ENCODE data around the gene CTSH. TPM values are rescaled to one million over a fixed set of nuclear protein-coding genes. Genes with fewer than 3 reads are reported as not detected.

Gene CTSH
- polyA plus RNA-seq, 1 experiment, result 30.9 TPM

DNA sequence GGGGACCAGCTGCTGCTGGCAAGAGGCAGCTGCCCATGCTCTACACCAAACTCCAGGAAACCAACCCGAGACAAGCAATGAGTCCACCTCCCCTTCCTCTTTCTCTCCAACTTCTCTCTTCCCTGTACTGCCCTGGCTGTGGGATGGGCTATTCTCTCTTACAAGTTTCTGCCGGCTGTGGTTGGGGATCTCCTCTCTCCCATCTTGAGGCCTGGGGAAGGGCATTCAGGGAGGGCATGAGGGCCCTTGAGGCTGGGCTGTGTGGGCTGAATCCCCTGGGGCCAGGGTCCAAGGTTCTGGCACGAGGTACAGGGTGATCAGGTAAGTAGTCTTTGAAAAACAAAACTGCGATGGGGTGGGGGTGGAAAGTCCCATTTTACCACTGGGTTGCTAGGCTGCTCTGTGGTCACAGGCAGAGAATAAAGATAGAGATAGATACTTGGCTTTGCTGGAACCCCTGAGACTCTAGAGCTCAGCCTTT, 32.3 kb upstream of the CTSH start:
- no peak for TF ChIP-seq CTCF (IDR thresholded peaks at IDR 0.05; ENCODE audit: insufficient read depth, low read depth, low read length)
- CTCF ChIA-PET, result interaction anchor here (1.5 kb wide), 1 partner anchor 105 kb away, joined by 3 read pairs; the partner anchor contains the start of gene MORF4L1

DNA sequence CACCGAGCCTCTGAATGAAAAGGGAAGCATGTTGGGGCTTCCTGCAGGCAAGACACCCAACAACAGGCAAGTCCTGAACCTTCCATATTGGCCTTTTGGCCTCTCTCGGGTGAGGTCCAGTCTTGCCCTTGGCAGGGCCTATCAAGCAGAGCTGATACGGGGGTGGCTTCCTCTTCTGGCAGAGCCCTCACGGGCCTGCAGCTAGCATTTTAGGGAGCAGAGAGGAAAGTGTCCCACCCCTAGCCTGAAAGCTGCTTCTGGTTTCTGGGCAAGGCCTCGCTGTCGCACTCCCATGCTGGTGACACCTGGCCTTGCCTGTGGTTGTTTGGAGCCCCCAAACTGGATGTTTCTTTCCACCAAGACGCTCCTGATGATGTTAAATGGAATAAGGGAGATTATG, 31.8 kb upstream of the CTSH start:
- no peaks in the 10 kb centered on the region for H3K36me3 ChIP-seq (ENCODE audit: control insufficient read depth, insufficient read depth, low read length)
- H3K4me3 ChIP-seq (ENCODE audit: low read depth, low read length), result no peak overlapping the region
- CTCF ChIA-PET, result no interaction called here
- no peak for TF ChIP-seq CTCF (IDR thresholded peaks at IDR 0.05; ENCODE audit: insufficient read depth, low read depth, low read length)
- POLR2A ChIA-PET, result no interaction called here
- no peak for DNase-seq (ENCODE audit: low read depth)
- no peaks in the 10 kb centered on the region; the same call in 1 of the 2 replicates for H3K27me3 ChIP-seq (ENCODE audit: control insufficient read depth, insufficient read depth, low read length)

More for the DNA sequence above, 32.3 kb upstream of the CTSH start:
- no peaks in the 10 kb centered on the region; the same call in 1 of the 2 replicates for H3K27me3 ChIP-seq (ENCODE audit: control insufficient read depth, insufficient read depth, low read length)
- POLR2A ChIA-PET, result no interaction called here
- H3K36me3 ChIP-seq (ENCODE audit: control insufficient read depth, insufficient read depth, low read length), result no peaks in the 10 kb centered on the region
- H3K4me3 ChIP-seq (ENCODE audit: low read depth, low read length), result no peak overlapping the region
- no peak for DNase-seq (ENCODE audit: low read depth)

DNA sequence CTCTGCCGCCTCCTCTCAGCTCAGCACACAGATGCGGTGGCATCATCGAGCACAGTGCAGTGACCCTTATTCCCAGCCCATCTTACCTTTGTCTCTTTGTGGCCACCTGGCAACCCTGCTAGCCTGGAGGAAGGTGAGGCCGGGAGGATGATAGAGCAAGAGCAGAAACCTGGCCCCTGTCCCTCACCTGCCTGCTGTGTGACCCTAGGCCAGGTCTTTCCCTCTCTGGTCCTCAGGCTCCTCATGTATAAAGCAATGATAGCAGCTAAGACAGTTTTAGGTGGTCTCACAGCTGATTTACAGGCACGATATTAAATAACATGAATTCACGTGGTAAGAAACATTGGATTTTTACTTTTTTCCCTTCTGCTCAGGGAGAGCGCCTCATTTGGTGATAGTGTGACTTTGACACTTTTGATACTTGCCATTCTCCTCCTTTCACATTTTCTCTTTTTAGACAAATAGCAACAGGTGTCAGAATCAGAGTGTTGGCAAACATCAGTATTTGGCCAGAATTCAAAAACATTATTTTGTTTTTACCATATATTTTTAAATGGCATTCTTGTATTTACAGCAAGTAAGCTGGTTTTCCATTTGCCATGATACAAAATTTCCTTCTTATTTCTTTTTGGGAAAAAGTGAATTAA, 29.5 kb upstream of the CTSH start:
- Histone ChIP-seq H3K36me3 (ENCODE audit: control insufficient read depth, insufficient read depth, low read length) (no peaks in the 10 kb centered on the region), H3K4me3 (ENCODE audit: low read depth, low read length) (no peak overlapping the region), H3K27me3 (ENCODE audit: control insufficient read depth, insufficient read depth, low read length) (no peaks in the 10 kb centered on the region; the same call in 1 of the 2 replicates)
- no peak for DNase-seq (ENCODE audit: low read depth)
- ChIA-PET POLR2A (no interaction called here), CTCF (interaction anchor here (1.5 kb wide), 1 partner anchor 64 kb away, joined by 5 read pairs; no protein-coding TSS in a partner anchor)
- no peak for TF ChIP-seq CTCF (IDR thresholded peaks at IDR 0.05; ENCODE audit: insufficient read depth, low read depth, low read length)

DNA sequence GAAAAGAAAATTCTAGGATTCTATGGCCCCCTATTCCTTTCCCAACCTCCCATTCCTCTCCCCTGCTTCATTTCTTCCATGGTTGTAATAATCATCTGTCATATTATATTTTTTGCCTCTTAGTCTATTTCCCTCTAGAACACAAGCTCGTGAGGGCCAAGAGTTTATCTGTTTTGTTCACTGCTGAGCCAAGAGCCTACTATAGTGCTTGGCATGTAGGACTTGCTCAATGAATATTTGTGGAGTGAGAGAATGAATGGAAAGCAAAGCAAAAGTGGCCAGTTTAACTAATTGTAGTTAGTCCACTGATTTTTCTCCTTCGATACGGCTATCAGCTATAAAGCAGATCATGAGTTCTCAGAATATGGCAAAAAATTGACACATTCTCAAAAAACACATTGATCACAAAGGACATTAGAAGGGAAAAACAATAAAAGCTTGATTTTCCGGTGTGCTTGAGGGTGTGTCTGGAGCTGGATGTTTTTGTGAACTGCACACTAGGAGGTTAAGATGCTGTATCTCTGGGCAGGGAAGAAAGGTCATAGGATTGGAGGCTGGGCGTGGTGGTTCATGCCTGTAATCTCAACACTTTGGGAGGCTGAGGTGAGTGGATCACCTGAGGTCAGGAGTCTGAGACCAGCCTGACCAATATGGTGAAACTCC, 25.0 kb upstream of the CTSH start:
- ChIA-PET CTCF (interaction anchor here (0.9 to 1.6 kb wide), 3 partner anchors 10 to 34 kb away, joined by 3 to 9 read pairs (median 3); no protein-coding TSS in a partner anchor), POLR2A (no interaction called here)
- no peak for TF ChIP-seq CTCF (IDR thresholded peaks at IDR 0.05; ENCODE audit: insufficient read depth, low read depth, low read length)
- H3K4me3 ChIP-seq (ENCODE audit: low read depth, low read length), result no peak overlapping the region
- no peaks in the 10 kb centered on the region; the same call in 1 of the 2 replicates for H3K27me3 ChIP-seq (ENCODE audit: control insufficient read depth, insufficient read depth, low read length)
- no peak for DNase-seq (ENCODE audit: low read depth)
- H3K36me3 ChIP-seq (ENCODE audit: control insufficient read depth, insufficient read depth, low read length), result no peaks in the 10 kb centered on the region

GRCh38 chr15:78968539-78969271, 23.9 kb upstream of the CTSH start:
- POLR2A ChIA-PET, result no interaction called here
- TF ChIP-seq CTCF (IDR thresholded peaks at IDR 0.05; ENCODE audit: insufficient read depth, low read depth, low read length), result no peak

More at GRCh38 chr15:78968539-78969271, 23.9 kb upstream of the CTSH start:
- peak; percentile 21 for DNase-seq (ENCODE audit: low read depth)
- no peaks in the 10 kb centered on the region; the same call in 1 of the 2 replicates for H3K27me3 ChIP-seq (ENCODE audit: control insufficient read depth, insufficient read depth, low read length)
- CTCF ChIA-PET, result interaction anchor here (1.2 to 1.3 kb wide), 2 partner anchors 11 to 59 kb away, joined by 4 to 5 read pairs; no protein-coding TSS in a partner anchor
- no peaks in the 10 kb centered on the region for H3K36me3 ChIP-seq (ENCODE audit: control insufficient read depth, insufficient read depth, low read length)
- H3K4me3 ChIP-seq (ENCODE audit: low read depth, low read length), result no peak overlapping the region
